Psoas muscle (tissue), 8 donors: Measurements from ENCODE around the gene PAX2. TPM values are rescaled to one million over a fixed set of nuclear protein-coding genes. Genes with fewer than 3 reads are reported as not detected.

Experiments used
- ATAC-seq, 4 donors: fragments of 200-7000 bp; cut with Tn5 transposase; one replicate each; pipeline ENCODE4 v1.9.1; 2020; ENCODE audit warnings: moderate library complexity in 3 of 4, mild to moderate bottlenecking in 2 of 4
- DNase-seq, 2 donors: peaks; one replicate each; pipeline ENCODE4 v3.0.0-alpha.2; 2020
- H3K27ac ChIP-seq: fragments of 200-600 bp; one replicate; pipeline ENCODE4 v1.8.0; 2022
- H3K27me3 ChIP-seq, 3 donors: fragments of 200-600 bp in 1 of 3; one replicate each; pipeline versions ENCODE4 v1.6.1 to v1.8.0; 2013 to 2022; ENCODE audit warnings: low read length in 2 of 3, mild to moderate bottlenecking in 2 of 3, moderate library complexity in 1 of 3; ENCODE audit not compliant: insufficient read depth in 3 of 3
- H3K36me3 ChIP-seq, 2 donors: fragments of 200-600 bp in 1 of 2; one replicate each; pipeline versions ENCODE4 v1.6.1 to v1.8.0; 2013 to 2022; ENCODE audit warnings: low read depth in 1 of 2, mild to moderate bottlenecking in 1 of 2, moderate library complexity in 1 of 2; ENCODE audit not compliant: insufficient read depth in 1 of 2
- H3K4me1 ChIP-seq: fragments of 200-600 bp; one replicate; pipeline ENCODE4 v1.8.0; 2022
- H3K4me3 ChIP-seq: fragments of 200-600 bp; one replicate; pipeline ENCODE4 v1.8.0; 2022; ENCODE audit warnings: mild to moderate bottlenecking
- H3K9me3 ChIP-seq: fragments of 200-600 bp; one replicate; pipeline ENCODE4 v1.8.0; 2022
- CTCF ChIP-seq: fragments of 200-600 bp; IDR thresholded peaks from one replicate; pipeline ENCODE4 v1.8.0; 2022; ENCODE audit warnings: antibody characterized with exemption
- WGBS, 3 donors: extraction: QIAGEN DNeasy Blood & Tissue Kit; methylation state at CpG; one replicate each; pipeline versions ENCODE4 v1.1.6 to v1.1.7; 2013; 5-methylcytosine and 5-hydroxymethylcytosine counted together
- intact Hi-C, 2 donors: fragments of 100-400 bp; cut with DNase I; formaldehyde crosslinking; loops; one replicate each; pipeline versions ENCODE4 v1.11.0 to v1.14.2; 2022
- polyA plus RNA-seq, 3 donors: library from polyadenylated mRNA; stranded (reverse); fragments of 200-250 nt; gene quantifications; one replicate each; pipeline ENCODE4 v1.2.3, GENCODE V29; 2013
- total RNA-seq, 4 donors: library from RNA; stranded (reverse); fragmentation: NEBNext Ultra II Directional in 2 of 4; extraction: Animal tissue kit (Norgen Biotek cat#: 25700) in 2 of 4; gene quantifications; one replicate each; pipeline versions ENCODE4 v1.2.1 to v1.2.4, GENCODE V29; 2021 to 2023
- donor health status: healthy with polysubstance abuse.
- donor health status: DM: no; HTN: no; CAD: no; lungs with moderate emphysema.
- donor health status: Bipolar disorder and iron deficiency.
- donor health status: healthy.
- donor health status: DM: yes; HTN: yes; CAD: no.
- donor health status: DM: no; HTN: no; CAD: no.
- donor health status: DM: no; HTN: no; CAD: no.
- donor health status: DM: yes; HTN: yes; CAD: no.

Gene PAX2
- total and polyA plus RNA-seq, 7 donors = not detected

DNA sequence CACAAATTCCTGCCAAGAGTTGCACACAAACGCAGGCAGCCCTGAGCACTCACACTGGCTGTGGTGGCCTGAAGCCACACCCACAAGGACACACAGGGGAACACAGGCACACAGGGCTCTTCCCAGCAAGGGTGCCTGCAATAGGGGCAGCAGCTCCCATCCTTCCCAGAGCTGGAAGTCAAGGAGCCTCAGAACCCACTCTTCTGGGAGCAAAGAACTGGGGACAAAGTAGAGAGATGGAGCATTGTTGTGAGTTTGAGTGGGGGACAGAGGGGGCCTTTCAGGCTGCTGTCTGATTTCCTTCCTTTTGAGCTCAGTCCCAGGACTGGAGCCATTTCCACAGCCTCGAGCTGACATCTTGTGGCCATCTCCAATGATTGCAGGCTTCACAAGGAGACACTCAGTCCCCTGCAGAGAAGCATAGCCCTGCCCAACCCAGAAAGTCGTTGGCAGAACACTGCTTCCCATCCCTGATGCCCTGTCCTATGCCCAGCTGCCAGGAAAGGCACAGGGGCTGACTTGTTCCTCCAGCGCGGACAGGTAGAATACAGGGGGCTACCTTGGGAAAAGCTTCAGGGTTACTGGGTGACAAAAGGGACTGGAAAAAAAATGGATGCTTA, 133.0 kb downstream of the PAX2 start:
- Histone ChIP-seq H3K9me3 (no peaks in the 10 kb centered on the region), H3K36me3 (no peaks in the 10 kb centered on the region), H3K27me3 (peaks cover 0 to 27% (median 2%) of the 10 kb centered on the region in 3 donors), H3K4me1 (no peaks in the 10 kb centered on the region), H3K4me3 (no peak overlapping the region), H3K27ac (no peak overlapping the region)
- peak; percentile 53 for TF ChIP-seq CTCF
- intact Hi-C loops = loop anchor here (5.0 to 10.0 kb wide), 5 partner anchors 206 to 544 kb away; partner anchors contain the start of gene PKD2L1 (in 1 of the 2)
- DNase-seq (peak in 1 of 2 donors; percentile 34), ATAC-seq (peak; percentile 65 to 82 (median 77))
- 7 to 13% (median 13%) methylated on average over 5 of the region's 5 CpGs for WGBS, 3 donors

Other genes with a start within 250 kb of the PAX2 start
- 1 to 10 TPM; 2.9 to 6.7 (median 5.8) TPM for gene SEC31B, start 225.7 kb upstream of the PAX2 start, total RNA-seq
- gene SEC31B, start 225.7 kb upstream of the PAX2 start, polyA plus RNA-seq = 1 to 10 TPM; 2.0 to 3.7 (median 2.3) TPM
- gene NDUFB8, start 215.7 kb upstream of the PAX2 start, total RNA-seq = 100 to 1,000 TPM; 168 to 250 (median 208) TPM
- 100 to 1,000 TPM; 221 to 383 (median 348) TPM for gene NDUFB8, start 215.7 kb upstream of the PAX2 start, polyA plus RNA-seq
- gene HIF1AN, start 209.6 kb upstream of the PAX2 start, total RNA-seq = 100 to 1,000 TPM in 2 of 4 donors, 10 to 100 TPM in 2; 64.0 to 116 (median 90.2) TPM
- gene HIF1AN, start 209.6 kb upstream of the PAX2 start, polyA plus RNA-seq = 10 to 100 TPM; 15.6 to 57.9 (median 17.2) TPM
- gene SLF2, start 167.4 kb downstream of the PAX2 start, total RNA-seq = 10 to 100 TPM; 11.5 to 26.9 (median 21.0) TPM
- gene SLF2, start 167.4 kb downstream of the PAX2 start, polyA plus RNA-seq = 10 to 100 TPM in 2 of 3 donors, 1 to 10 TPM in 1; 8.0 to 20.3 (median 11.5) TPM
- gene SEMA4G, start 223.9 kb downstream of the PAX2 start, total RNA-seq = 1 to 10 TPM in 2 of 4 donors, under 1 TPM in 2; 0.74 to 1.4 (median 0.89) TPM
- gene SEMA4G, start 223.9 kb downstream of the PAX2 start, polyA plus RNA-seq = under 1 TPM; 0.08 to 0.48 (median 0.30) TPM
- 10 to 100 TPM; 56.6 to 90.1 (median 72.6) TPM for gene MRPL43, start 241.9 kb downstream of the PAX2 start, total RNA-seq
- gene MRPL43, start 241.9 kb downstream of the PAX2 start, polyA plus RNA-seq = 100 to 1,000 TPM; 106 to 159 (median 111) TPM
- gene TWNK, start 242.0 kb downstream of the PAX2 start, total RNA-seq = 10 to 100 TPM; 11.0 to 29.0 (median 19.5) TPM
- gene TWNK, start 242.0 kb downstream of the PAX2 start, polyA plus RNA-seq = 10 to 100 TPM; 14.7 to 23.8 (median 22.6) TPM